Ovary (tissue), 9 donors: Measurements from ENCODE around the gene APOF. TPM values are rescaled to one million over a fixed set of nuclear protein-coding genes. Genes with fewer than 3 reads are reported as not detected.

Experiments used
- DNase-seq, 5 donors: peaks; one replicate each; pipeline ENCODE4 v3.0.0-alpha.2; 2019 to 2020
- H3K27ac ChIP-seq, 2 donors: fragments of 200-600 bp; one replicate each; pipeline versions ENCODE4 v1.5.1 to v1.8.0; 2019 to 2022
- H3K27me3 ChIP-seq: fragments of 200-600 bp; one replicate; pipeline ENCODE4 v1.8.0; 2022
- H3K36me3 ChIP-seq: fragments of 200-600 bp; sonication (generic); one replicate; pipeline ENCODE4 v1.5.1; 2019
- H3K4me1 ChIP-seq: one replicate; pipeline ENCODE4 v1.8.1; 2013; ENCODE audit warnings: mild to moderate bottlenecking, moderate library complexity; ENCODE audit not compliant: insufficient read depth
- H3K4me3 ChIP-seq: fragments of 200-600 bp; sonication (generic); one replicate; pipeline ENCODE4 v1.5.1; 2017
- H3K9me3 ChIP-seq, 2 donors: fragments of 200-600 bp in 1 of 2; sonication (generic) in 1 of 2; one replicate each; pipeline versions ENCODE4 v1.5.1 to v1.8.1; 2013 to 2019; ENCODE audit warnings: mild to moderate bottlenecking in 1 of 2, moderate library complexity in 1 of 2
- EP300 ChIP-seq: sonication (generic); formaldehyde crosslinking; IDR thresholded peaks from one replicate; pipeline ENCODE4 v1.6.1; 2017; ENCODE audit warnings: antibody characterized with exemption
- POLR2A ChIP-seq: fragments of 450-650 bp; IDR thresholded peaks from one replicate; pipeline ENCODE4 v1.6.1; 2017; ENCODE audit warnings: antibody characterized with exemption, mild to moderate bottlenecking, moderate library complexity
- WGBS, 3 donors: extraction: QIAGEN DNeasy Blood & Tissue Kit in 1 of 3; methylation state at CpG; one replicate each; pipeline versions ENCODE4 v1.1.5 to v1.1.7; 2013 to 2017; 5-methylcytosine and 5-hydroxymethylcytosine counted together
- intact Hi-C, 4 donors: fragments of 100-400 bp; cut with DNase I; formaldehyde crosslinking; loops; one replicate each; pipeline versions ENCODE4 v1.11.0 to v1.15.1; 2022 to 2023
- polyA plus RNA-seq, 2 donors: library from polyadenylated mRNA; stranded (reverse); fragments of 200-250 nt in 1 of 2; fragments of 350-450 nt in 1 of 2; fragmentation: Illumina TruSeq in 1 of 2; extraction: RNeasy Lipid Tissue Mini Kit (QIAGEN cat#74804) in 1 of 2; gene quantifications; one replicate each; pipeline ENCODE4 v1.2.3, GENCODE V29; 2013 to 2014
- total RNA-seq, 7 donors: library from RNA; depleted of rRNA in 2 of 7; stranded (reverse); fragments of >200 nt in 2 of 7; fragmentation: NEBNext Ultra II Directional in 3 of 7; extraction: Animal tissue kit (Norgen Biotek cat#: 25700) in 3 of 7; gene quantifications; one replicate each; pipeline versions ENCODE4 v1.1.0 to v1.2.4, GENCODE V29; 2016 to 2023
- TF ChIP-seq, protein P1 (sequence below), 3 donors: fragments of 450-650 bp in 2 of 3; fragments of 200-600 bp in 1 of 3; IDR thresholded peaks; one replicate each; pipeline versions ENCODE4 v1.5.1 to v1.8.0; 2016 to 2022; ENCODE audit warnings: antibody characterized with exemption in 3 of 3, mild to moderate bottlenecking in 1 of 3
- donor health status: DM: no; HTN: no; CAD: no; lungs with moderate emphysema.
- donor health status: DM: no; HTN: no; CAD: no.
- donor health status: Bipolar disorder and iron deficiency.
- donor health status: DM: yes; HTN: yes; CAD: no.
- donor health status: DM: no; HTN: no; CAD: no.
- donor health status: DM: yes; HTN: yes; CAD: no.

Gene APOF
- total and polyA plus RNA-seq, 9 donors: not detected

DNA sequence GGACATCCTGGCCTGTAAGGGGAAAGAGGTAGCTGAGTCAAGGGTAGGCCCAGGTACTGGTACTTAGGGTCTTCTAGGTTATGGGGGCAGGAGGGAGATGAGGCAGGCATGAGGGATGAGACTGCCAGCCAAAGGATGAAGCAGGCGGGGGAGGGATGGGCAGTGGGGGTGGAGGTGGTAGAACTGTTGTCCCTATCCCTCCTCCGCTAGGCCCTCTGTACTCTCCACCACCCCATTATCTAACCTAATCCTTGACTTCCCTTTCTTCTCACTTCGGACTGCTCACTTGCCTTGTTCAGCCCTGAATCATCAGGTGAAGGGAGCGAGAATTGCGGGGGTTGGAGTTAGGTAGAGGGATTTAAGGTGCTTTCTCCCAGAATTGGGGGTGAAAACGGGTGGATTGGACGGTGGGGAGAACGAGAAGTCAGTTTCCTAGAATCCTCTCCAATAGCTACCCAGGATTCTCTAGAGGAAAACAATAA lies 29.4 kb downstream of the APOF start:
- peak overlapping the region; percentile 91 to 93 for H3K27ac ChIP-seq
- TF ChIP-seq EP300 (no peak), POLR2A (no peak)
- TF ChIP-seq, protein P1, sequence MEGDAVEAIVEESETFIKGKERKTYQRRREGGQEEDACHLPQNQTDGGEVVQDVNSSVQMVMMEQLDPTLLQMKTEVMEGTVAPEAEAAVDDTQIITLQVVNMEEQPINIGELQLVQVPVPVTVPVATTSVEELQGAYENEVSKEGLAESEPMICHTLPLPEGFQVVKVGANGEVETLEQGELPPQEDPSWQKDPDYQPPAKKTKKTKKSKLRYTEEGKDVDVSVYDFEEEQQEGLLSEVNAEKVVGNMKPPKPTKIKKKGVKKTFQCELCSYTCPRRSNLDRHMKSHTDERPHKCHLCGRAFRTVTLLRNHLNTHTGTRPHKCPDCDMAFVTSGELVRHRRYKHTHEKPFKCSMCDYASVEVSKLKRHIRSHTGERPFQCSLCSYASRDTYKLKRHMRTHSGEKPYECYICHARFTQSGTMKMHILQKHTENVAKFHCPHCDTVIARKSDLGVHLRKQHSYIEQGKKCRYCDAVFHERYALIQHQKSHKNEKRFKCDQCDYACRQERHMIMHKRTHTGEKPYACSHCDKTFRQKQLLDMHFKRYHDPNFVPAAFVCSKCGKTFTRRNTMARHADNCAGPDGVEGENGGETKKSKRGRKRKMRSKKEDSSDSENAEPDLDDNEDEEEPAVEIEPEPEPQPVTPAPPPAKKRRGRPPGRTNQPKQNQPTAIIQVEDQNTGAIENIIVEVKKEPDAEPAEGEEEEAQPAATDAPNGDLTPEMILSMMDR (IDR thresholded peaks at IDR 0.05): no peak
- peak in 4 of 5 donors; percentile 15 to 46 (median 39) for DNase-seq
- 14 to 23% (median 22%) methylated on average over 8 of the region's 8 CpGs for WGBS, 3 donors
- H3K9me3 ChIP-seq: no peaks in the 10 kb centered on the region
- H3K36me3 ChIP-seq: no peaks in the 10 kb centered on the region
- H3K27me3 ChIP-seq: no peaks in the 10 kb centered on the region
- intact Hi-C loops: loop anchor here in 1 of 4 donors (10.0 kb wide), 1 partner anchor 132 kb away; the partner anchor contains the start of gene SPRYD4
- H3K4me3 ChIP-seq: peak overlapping the region; percentile 49
- H3K4me1 ChIP-seq: peaks cover 7% of the 10 kb centered on the region

DNA sequence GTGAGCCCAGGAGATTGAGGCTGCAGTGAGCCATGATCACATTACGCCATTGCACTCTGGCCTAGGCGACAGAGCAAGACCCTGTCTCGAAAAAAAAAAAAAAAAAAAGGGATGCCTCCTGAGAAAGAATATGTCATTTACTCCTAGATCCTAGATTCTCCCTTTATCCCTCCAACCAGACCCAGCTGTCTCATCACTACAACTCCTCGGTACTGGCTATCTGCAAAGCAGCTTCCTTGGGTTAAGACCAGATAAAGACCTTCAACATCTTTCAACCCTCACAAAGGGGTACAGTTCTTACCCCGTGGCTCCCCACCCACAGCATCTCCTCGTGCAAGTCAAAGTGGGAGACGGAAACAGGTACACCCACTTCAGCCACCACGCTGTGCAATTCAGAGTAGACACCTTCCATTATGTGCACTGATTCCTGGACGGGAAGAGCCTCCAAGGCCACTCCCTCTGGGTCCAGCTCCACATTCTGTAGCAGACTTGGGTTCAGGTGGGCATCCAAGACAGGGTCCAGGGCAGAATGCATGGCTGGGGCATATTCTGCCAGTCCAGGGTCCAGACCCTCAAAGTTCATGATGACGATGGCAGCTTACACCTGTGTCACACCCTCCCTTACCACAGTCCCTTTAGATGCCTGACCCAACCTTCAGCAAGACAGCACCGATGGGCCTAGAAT lies 30.0 kb downstream of the APOF start:
- WGBS, 3 donors: 92 to 96% (median 93%) methylated on average over 11 of the region's 11 CpGs
- DNase-seq: peak in 1 of 5 donors; percentile 31
- Histone ChIP-seq H3K27ac (peak overlapping the region; percentile 91 to 93), H3K4me1 (peaks cover 7% of the 10 kb centered on the region), H3K27me3 (no peaks in the 10 kb centered on the region), H3K36me3 (no peaks in the 10 kb centered on the region), H3K4me3 (peak overlapping the region; percentile 49), H3K9me3 (no peaks in the 10 kb centered on the region)
- intact Hi-C loops: loop anchor here in 1 of 4 donors (10.0 kb wide), 1 partner anchor 132 kb away; the partner anchor contains the start of gene SPRYD4
- no peak for TF ChIP-seq POLR2A
- TF ChIP-seq EP300: no peak
- TF ChIP-seq, protein P1 (IDR thresholded peaks at IDR 0.05): no peak

DNA sequence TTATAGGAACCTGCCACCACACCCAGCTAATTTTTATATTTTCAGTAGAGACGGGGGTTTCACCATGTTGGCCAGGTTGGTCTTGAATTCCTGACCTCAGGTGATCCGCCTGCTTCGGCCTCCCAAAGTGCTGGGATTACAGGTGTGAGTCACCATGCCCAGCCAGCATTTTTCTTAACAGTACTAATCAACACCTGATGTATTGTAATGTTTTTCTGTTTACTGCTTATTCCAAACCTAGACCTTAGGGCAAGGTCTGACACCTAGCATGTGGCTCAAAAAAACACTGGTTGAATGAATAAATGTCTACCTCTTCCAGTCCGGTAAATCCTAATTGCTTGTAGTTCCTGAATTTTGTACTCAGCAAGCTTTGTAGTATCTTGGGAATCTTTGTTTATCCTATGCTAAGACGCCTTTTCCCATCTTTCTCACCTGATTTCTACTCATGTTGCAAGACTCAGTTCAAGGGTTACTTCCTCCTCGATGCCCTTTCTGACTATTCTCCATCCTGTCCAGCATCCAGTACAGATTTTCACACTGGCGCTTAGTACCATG lies 31.6 kb downstream of the APOF start:
- no peak overlapping the region for H3K27ac ChIP-seq
- TF ChIP-seq, protein P1 (IDR thresholded peaks at IDR 0.05): no peak
- no peak for TF ChIP-seq EP300
- TF ChIP-seq POLR2A: no peak
- no peaks in the 10 kb centered on the region for H3K9me3 ChIP-seq
- intact Hi-C loops: loop anchor here in 1 of 4 donors (10.0 kb wide), 1 partner anchor 134 kb away; the partner anchor contains the start of gene SPRYD4
- H3K4me1 ChIP-seq: peaks cover 7% of the 10 kb centered on the region
- H3K27me3 ChIP-seq: no peaks in the 10 kb centered on the region
- no peak for DNase-seq
- no peaks in the 10 kb centered on the region for H3K36me3 ChIP-seq
- WGBS, 3 donors: 93 to 95% (median 94%) methylated on average over 7 of the region's 7 CpGs
- no peak overlapping the region for H3K4me3 ChIP-seq

DNA sequence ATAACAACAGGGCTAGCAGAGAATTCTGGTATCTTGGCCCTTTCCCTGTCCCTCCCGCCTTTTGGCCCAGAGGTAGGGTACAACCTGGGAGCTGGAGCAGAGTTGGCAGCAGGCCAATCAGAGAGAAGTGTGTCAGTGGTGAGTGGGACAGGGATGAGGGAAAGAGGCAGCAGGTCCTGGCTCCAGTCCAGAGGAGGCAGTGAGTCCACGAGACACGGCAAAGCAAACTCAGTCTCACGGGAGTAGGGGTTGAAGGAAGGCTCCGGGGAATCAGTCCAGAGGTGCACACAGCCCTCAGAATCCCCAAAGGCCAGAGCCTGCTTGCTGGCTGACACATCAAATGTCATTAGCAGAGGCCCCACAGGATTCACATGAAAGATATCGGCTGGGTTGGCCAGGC lies 36.1 kb downstream of the APOF start:
- Histone ChIP-seq H3K27ac (no peak overlapping the region), H3K9me3 (no peaks in the 10 kb centered on the region), H3K4me1 (no peaks in the 10 kb centered on the region), H3K27me3 (no peaks in the 10 kb centered on the region), H3K36me3 (no peaks in the 10 kb centered on the region), H3K4me3 (no peak overlapping the region)
- 74 to 86% (median 81%) methylated on average over 6 of the region's 6 CpGs for WGBS, 3 donors
- intact Hi-C loops: no loop called here
- TF ChIP-seq, protein P1 (IDR thresholded peaks at IDR 0.05): no peak
- TF ChIP-seq EP300 (no peak), POLR2A (no peak)
- peak in 2 of 5 donors; percentile 40 to 49 for DNase-seq
